Measurements from ENCODE around the gene SPTLC1.

SPTLC1 gene

DNA sequence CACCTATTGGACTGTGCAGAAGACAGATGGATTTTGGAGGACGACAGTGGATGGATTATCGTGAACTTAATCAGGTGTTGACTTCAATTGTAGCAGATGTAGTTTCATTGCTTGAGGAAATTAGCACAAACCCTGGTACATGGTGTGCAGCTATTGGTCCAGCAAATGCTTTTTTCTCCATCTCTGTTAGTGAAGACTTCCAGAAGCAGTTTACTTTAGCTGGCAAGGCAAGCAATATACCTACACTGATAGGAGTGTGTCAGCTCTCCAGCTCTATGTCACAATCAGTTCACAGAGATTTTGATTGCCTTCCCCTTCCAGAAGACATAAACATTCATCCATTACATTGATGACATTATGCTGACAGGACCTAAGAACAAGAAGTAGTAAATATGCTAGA, 129.5 kb downstream of the SPTLC1 start:
- no peak for DNase-seq (ENCODE audit: low read depth)
- no peak for TF ChIP-seq POLR2A (IDR thresholded peaks at IDR 0.05; ENCODE audit: extremely low read depth, insufficient read length)
- TF ChIP-seq, protein P1, sequence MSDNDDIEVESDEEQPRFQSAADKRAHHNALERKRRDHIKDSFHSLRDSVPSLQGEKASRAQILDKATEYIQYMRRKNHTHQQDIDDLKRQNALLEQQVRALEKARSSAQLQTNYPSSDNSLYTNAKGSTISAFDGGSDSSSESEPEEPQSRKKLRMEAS (IDR thresholded peaks at IDR 0.05; ENCODE audit: low read depth, low read length) = no peak
- TF ChIP-seq, protein P2, sequence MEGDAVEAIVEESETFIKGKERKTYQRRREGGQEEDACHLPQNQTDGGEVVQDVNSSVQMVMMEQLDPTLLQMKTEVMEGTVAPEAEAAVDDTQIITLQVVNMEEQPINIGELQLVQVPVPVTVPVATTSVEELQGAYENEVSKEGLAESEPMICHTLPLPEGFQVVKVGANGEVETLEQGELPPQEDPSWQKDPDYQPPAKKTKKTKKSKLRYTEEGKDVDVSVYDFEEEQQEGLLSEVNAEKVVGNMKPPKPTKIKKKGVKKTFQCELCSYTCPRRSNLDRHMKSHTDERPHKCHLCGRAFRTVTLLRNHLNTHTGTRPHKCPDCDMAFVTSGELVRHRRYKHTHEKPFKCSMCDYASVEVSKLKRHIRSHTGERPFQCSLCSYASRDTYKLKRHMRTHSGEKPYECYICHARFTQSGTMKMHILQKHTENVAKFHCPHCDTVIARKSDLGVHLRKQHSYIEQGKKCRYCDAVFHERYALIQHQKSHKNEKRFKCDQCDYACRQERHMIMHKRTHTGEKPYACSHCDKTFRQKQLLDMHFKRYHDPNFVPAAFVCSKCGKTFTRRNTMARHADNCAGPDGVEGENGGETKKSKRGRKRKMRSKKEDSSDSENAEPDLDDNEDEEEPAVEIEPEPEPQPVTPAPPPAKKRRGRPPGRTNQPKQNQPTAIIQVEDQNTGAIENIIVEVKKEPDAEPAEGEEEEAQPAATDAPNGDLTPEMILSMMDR (IDR thresholded peaks at IDR 0.05; ENCODE audit: low read depth, low read length) = no peak
- TF ChIP-seq MYC (IDR thresholded peaks at IDR 0.05; ENCODE audit: low read depth, low read length) = no peak
- no peak overlapping the region for H3K4me3 ChIP-seq (ENCODE audit: low read depth, low read length)

All from NB4 (cell line).